SK-N-MC (cell line): ENCODE results near the gene NCAPG2.

Source experiments
- DNase-seq: peaks from one replicate; pipeline ENCODE4 v3.0.0-alpha.2; 2011; ENCODE audit warnings: low read depth, low spot score
- H3K27ac ChIP-seq: fragments of 200-600 bp; sonication (generic); 2 replicates; pipeline ENCODE4 v1.5.1; 2016; ENCODE audit warnings: mixed run types
- H3K36me3 ChIP-seq: fragments of 200-600 bp; sonication (generic); 2 replicates; pipeline ENCODE4 v1.6.1; 2017; ENCODE audit warnings: antibody characterized with exemption, low read length, mixed read lengths; ENCODE audit not compliant: insufficient read depth
- H3K4me3 ChIP-seq: fragments of 200-600 bp; sonication (generic); 2 replicates; pipeline ENCODE4 v1.5.1; 2016
- H3K9ac ChIP-seq: fragments of 200-600 bp; sonication (generic); 2 replicates; pipeline ENCODE4 v1.8.0; 2017; ENCODE audit warnings: mixed run types, mixed read lengths; ENCODE audit not compliant: insufficient read length
- H3K9me3 ChIP-seq: fragments of 200-600 bp; sonication (generic); 2 replicates; pipeline ENCODE4 v1.6.1; 2017; ENCODE audit warnings: low read depth, mild to moderate bottlenecking, antibody characterized with exemption, low read length, moderate library complexity, mixed read lengths
- EZH2 ChIP-seq: fragments of 200-600 bp; sonication (generic); IDR thresholded peaks from one replicate; pipeline ENCODE4 v1.6.1; 2017; ENCODE audit warnings: antibody characterized with exemption
- FOXP2 ChIP-seq: optimal IDR thresholded peaks from 2 replicates; pipeline ENCODE3; 2011; ENCODE audit warnings: mild to moderate bottlenecking, moderate library complexity; ENCODE audit not compliant: insufficient read depth; ENCODE audit errors: extremely low read length, control extremely low read depth
- POLR2AphosphoS5 ChIP-seq: IDR thresholded peaks from 2 replicates; pipeline ENCODE4 v1.6.1; 2012; ENCODE audit warnings: mild to moderate bottlenecking, low read depth, low read length, borderline replicate concordance

NCAPG2 gene

DNA sequence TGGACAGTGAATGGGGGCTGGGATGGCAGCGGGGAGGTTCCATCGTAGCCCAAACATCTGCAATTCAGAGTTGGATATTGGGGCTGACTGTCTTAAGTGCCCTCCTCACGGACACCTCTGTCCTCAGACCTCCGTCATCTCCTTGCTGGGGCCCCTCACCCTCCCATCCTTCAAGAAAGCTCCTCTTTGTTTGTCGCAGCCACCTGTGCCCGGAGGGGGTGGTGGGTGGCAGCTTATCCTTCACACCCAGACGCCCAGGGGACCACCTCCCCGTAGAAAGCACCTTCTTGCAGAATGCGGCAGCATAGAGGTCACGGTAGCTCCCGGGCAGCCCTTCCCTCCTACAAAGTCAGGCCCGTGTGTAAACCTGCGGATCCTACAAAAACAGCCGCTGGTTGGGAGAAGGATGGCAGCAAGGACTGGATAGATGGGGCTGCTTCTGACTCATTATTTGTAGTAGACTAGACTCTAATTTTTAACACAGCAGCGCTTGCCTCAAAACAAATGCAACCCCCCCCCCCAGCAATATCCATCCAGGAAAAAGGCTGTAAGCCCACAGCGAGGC is 115.6 kb downstream of the NCAPG2 start:
- H3K4me3 ChIP-seq = no peak overlapping the region
- TF ChIP-seq EZH2 = no peak
- TF ChIP-seq FOXP2 = no peak
- no peak for TF ChIP-seq POLR2AphosphoS5
- H3K9ac ChIP-seq = no peak overlapping the region
- no peaks in the 10 kb centered on the region for H3K36me3 ChIP-seq
- H3K27ac ChIP-seq = no peak overlapping the region
- no peak for DNase-seq
- no peaks in the 10 kb centered on the region for H3K9me3 ChIP-seq

GRCh38 chr7:158588085-158588877 is 116.3 kb downstream of the NCAPG2 start:
- DNase-seq = no peak
- Histone ChIP-seq H3K27ac (no peak overlapping the region), H3K4me3 (peak overlapping the region; percentile 40; the same call in 1 of the 2 replicates), H3K36me3 (no peaks in the 10 kb centered on the region), H3K9ac (no peak overlapping the region), H3K9me3 (no peaks in the 10 kb centered on the region)
- TF ChIP-seq EZH2 (no peak), FOXP2 (no peak), POLR2AphosphoS5 (no peak)

DNA sequence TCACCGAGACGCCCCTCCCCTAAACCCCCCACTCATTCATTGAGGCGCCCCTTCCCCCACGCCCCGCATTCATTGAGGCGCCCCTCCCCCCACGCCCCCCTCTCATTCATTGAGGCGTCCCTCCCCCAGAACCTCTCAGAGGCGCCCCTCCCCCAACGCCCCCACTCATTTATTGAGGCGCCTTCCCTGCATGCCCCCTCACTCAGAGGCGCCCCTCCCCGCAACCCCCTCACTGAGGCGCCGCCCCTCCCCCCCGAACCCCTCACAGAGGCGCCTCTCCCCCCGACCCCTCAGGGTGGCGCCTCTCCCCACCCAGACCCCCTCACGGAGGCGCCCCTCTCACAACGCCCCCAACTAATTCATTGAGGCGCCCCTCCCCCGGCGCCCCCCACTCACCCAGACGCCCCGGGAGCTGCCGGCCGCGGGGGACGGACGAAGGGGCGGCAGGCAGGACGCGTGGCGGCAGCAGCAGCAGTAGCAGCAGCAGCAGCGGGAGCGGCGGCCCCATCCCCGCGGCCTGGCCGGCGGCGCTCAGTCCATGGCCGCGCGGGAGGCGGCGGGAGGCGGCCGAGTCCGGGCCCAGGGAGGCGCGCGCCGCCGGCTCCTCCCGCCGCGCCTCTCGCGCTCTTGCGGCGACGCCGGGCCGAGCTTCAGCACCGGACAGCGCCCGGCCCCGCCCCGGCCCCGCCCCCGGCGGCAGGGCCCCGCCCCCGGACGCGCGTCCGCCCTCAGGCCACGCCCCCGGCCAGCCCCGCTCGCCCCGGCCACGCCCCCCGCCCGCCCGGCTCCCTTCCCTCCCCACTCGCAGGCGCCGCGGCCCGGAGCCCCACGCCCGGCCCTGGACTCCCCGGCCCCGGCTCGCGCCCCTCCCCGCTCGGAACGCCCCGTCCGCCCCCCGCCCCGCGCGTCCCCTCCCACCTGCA is 117.2 kb downstream of the NCAPG2 start, which contains the start of gene PTPRN2:
TSS of gene PTPRN2 (minus strand) at position 662 of the 923 bp plus-strand sequence.
- Histone ChIP-seq H3K36me3 (no peaks in the 10 kb centered on the region), H3K9ac (no peak within 1 kb of the TSS), H3K4me3 (peak within 1 kb of the TSS; percentile 40; the same call in 1 of the 2 replicates), H3K9me3 (no peaks in the 10 kb centered on the region), H3K27ac (no peak within 1 kb of the TSS)
- TF ChIP-seq POLR2AphosphoS5 = no peak
- no peak for TF ChIP-seq EZH2
- TF ChIP-seq FOXP2 = no peak
- no peak for DNase-seq

DNA sequence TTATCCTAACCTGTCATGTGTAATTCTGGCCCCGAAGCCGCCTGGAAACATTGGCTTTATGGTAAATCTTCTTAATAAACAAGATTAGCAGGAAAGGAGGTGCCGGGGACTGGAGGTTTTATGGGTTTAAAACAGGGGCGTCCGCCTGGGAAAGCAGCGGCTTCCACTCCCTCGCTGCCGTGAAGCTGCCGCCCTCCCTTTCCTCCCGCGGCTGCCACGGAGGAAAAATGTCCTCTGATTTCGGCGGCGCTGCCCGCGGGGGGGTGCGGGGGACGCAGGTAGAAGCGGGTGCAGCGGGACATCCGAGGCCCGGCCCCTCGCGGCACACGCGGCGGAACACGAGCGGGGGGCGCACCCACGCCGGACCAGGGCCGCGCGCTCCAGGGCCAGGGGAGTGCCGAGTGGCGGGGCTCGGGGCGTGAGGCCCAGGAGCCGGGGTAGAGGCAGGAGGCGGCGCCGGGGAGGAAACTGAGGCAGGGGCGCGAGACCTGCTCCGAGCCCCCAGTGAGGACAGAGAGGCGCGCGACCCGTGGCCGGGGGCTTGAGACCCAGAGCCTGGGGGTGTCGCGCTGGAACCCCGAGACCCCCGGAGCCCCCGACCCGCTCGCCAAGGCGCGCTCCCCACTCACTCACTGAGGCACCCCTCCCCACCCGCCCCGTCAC is 118.0 kb downstream of the NCAPG2 start:
- DNase-seq = no peak
- no peaks in the 10 kb centered on the region for H3K36me3 ChIP-seq

GRCh38 chr7:158585721-158586498 is 118.7 kb downstream of the NCAPG2 start:
- no peaks in the 10 kb centered on the region for H3K9me3 ChIP-seq
- H3K27ac ChIP-seq = no peak overlapping the region
- no peak for DNase-seq
- H3K4me3 ChIP-seq = no peak overlapping the region
- H3K9ac ChIP-seq = no peak overlapping the region
- H3K36me3 ChIP-seq = no peaks in the 10 kb centered on the region
- TF ChIP-seq EZH2 = no peak
- TF ChIP-seq FOXP2 = no peak
- no peak for TF ChIP-seq POLR2AphosphoS5

More for the DNA sequence above, 118.0 kb downstream of the NCAPG2 start:
- no peak overlapping the region for H3K9ac ChIP-seq
- TF ChIP-seq FOXP2 = no peak
- no peaks in the 10 kb centered on the region for H3K9me3 ChIP-seq
- H3K27ac ChIP-seq = no peak overlapping the region
- H3K4me3 ChIP-seq = no peak overlapping the region

GRCh38 chr7:158584407-158584806 is 120.2 kb downstream of the NCAPG2 start:
- DNase-seq = no peak
- H3K9ac ChIP-seq = no peak overlapping the region
- H3K9me3 ChIP-seq = peaks cover under 1% of the 10 kb centered on the region; the same call in 1 of the 2 replicates
- TF ChIP-seq FOXP2 (no peak), EZH2 (no peak), POLR2AphosphoS5 (no peak)
- no peak overlapping the region for H3K4me3 ChIP-seq
- H3K27ac ChIP-seq = no peak overlapping the region
- no peaks in the 10 kb centered on the region for H3K36me3 ChIP-seq

- H3K9me3 ChIP-seq = peaks cover 3% of the 10 kb centered on the region; the same call in 1 of the 2 replicates
- TF ChIP-seq FOXP2 = no peak
- DNase-seq = no peak
- no peak overlapping the region for H3K4me3 ChIP-seq
- no peak overlapping the region for H3K27ac ChIP-seq
- no peak overlapping the region for H3K9ac ChIP-seq
- H3K36me3 ChIP-seq = no peaks in the 10 kb centered on the region
These were observed 120.8 kb downstream of the NCAPG2 start for GRCh38 chr7:158583810-158584209.
